Activated CD4-positive, CD25-positive, alpha-beta regulatory T cell (primary cell): ENCODE results near the gene S100A12.

Experiments used
- DNase-seq, 4 experiments: peaks; one replicate each; lab custom pipeline; 2025; lab: John Stamatoyannopoulos, UW

Gene S100A12

GRCh38 chr1:153336650-153337049 is 38.8 kb downstream of the S100A12 start:
- no peak for DNase-seq

GRCh38 chr1:153333902-153334301 is 41.5 kb downstream of the S100A12 start:
- no peak for DNase-seq

- no peak for DNase-seq
Measured at GRCh38 chr1:153324912-153325311, 50.5 kb downstream of the S100A12 start.
